Measurements from ENCODE around the gene WDR7.

Gene WDR7

DNA sequence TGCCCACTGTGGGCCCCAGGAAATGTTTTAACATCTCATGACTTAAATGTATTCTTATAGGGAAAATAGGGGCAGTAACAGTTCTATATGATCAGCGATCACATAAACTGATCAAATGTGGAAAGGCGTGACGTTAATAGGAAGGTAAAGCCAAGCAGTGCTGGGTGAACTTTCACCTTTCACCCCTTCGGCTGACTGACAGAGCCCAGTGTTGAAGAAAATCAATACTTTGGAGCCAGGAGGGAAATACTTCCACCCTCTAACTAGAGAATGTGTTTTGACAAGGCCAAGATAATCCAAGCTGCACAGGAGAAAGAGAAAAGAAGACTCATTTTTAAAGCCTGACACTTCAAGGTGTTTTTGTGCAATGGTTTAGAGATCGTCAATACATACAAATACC is 379.3 kb downstream of the WDR7 start:
- no peaks in the 10 kb centered on the region for H3K9me3 ChIP-seq (ENCODE audit: low read length)
- H3K4me2 ChIP-seq (ENCODE audit: low read length): no peak overlapping the region
- no peak overlapping the region for H3K27ac ChIP-seq (ENCODE audit: low read depth, low read length, poor library complexity, severe bottlenecking)
- H3K27me3 ChIP-seq (ENCODE audit: insufficient read depth, low read length): no peaks in the 10 kb centered on the region
- H3K36me3 ChIP-seq (ENCODE audit: insufficient read depth, low read length): no peaks in the 10 kb centered on the region
- no peaks in the 10 kb centered on the region for H4K20me1 ChIP-seq (ENCODE audit: insufficient read depth, low read length)
- H3K9me2 ChIP-seq (ENCODE audit: low read depth, low read length): no peaks in the 10 kb centered on the region
- H3K4me3 ChIP-seq (ENCODE audit: low read depth, low read length, poor library complexity, severe bottlenecking): no peak overlapping the region
- no peak overlapping the region for H2AFZ ChIP-seq (ENCODE audit: low read length)
- H3K79me2 ChIP-seq (ENCODE audit: insufficient read depth, low read length): no peaks in the 10 kb centered on the region
- TF ChIP-seq, protein P1, sequence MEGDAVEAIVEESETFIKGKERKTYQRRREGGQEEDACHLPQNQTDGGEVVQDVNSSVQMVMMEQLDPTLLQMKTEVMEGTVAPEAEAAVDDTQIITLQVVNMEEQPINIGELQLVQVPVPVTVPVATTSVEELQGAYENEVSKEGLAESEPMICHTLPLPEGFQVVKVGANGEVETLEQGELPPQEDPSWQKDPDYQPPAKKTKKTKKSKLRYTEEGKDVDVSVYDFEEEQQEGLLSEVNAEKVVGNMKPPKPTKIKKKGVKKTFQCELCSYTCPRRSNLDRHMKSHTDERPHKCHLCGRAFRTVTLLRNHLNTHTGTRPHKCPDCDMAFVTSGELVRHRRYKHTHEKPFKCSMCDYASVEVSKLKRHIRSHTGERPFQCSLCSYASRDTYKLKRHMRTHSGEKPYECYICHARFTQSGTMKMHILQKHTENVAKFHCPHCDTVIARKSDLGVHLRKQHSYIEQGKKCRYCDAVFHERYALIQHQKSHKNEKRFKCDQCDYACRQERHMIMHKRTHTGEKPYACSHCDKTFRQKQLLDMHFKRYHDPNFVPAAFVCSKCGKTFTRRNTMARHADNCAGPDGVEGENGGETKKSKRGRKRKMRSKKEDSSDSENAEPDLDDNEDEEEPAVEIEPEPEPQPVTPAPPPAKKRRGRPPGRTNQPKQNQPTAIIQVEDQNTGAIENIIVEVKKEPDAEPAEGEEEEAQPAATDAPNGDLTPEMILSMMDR (IDR thresholded peaks at IDR 0.05; ENCODE audit: low read length): no peak
- no peak for TF ChIP-seq EZH2 (IDR thresholded peaks at IDR 0.05; ENCODE audit: borderline replicate concordance, low read length)
- no peaks in the 10 kb centered on the region for H3F3A ChIP-seq (ENCODE audit: insufficient read depth, low read length)
- H3K9ac ChIP-seq (ENCODE audit: low read length): no peak overlapping the region
- H3K4me1 ChIP-seq (ENCODE audit: insufficient read depth, low read length, severe bottlenecking): no peaks in the 10 kb centered on the region

DNA sequence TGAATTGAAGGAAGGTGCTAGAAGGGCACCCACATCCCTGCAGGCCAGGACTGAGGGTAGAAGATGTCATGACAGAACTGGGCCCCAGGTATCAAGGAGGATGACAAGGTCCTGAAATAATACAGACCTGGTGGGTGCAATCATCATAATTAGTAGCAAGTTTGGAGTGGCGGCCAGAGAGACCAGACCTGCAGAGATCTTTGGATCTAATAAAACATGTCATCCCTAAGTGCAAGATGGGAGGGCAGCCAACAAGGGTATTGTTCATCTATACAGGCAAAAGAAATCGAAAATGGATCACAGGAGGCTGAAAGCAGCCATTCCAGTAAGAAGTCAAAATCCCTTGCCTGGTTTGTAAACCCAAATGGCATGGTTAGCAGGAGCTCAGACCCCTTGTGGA is 384.4 kb downstream of the WDR7 start:
- no peaks in the 10 kb centered on the region for H3K79me2 ChIP-seq (ENCODE audit: insufficient read depth, low read length)
- no peaks in the 10 kb centered on the region for H3F3A ChIP-seq (ENCODE audit: insufficient read depth, low read length)
- TF ChIP-seq, protein P1 (IDR thresholded peaks at IDR 0.05; ENCODE audit: low read length): no peak
- no peaks in the 10 kb centered on the region for H3K9me2 ChIP-seq (ENCODE audit: low read depth, low read length)
- no peak overlapping the region for H2AFZ ChIP-seq (ENCODE audit: low read length)
- H4K20me1 ChIP-seq (ENCODE audit: insufficient read depth, low read length): no peaks in the 10 kb centered on the region
- no peaks in the 10 kb centered on the region for H3K27me3 ChIP-seq (ENCODE audit: insufficient read depth, low read length)
- H3K9me3 ChIP-seq (ENCODE audit: low read length): no peaks in the 10 kb centered on the region
- no peak overlapping the region for H3K27ac ChIP-seq (ENCODE audit: low read depth, low read length, poor library complexity, severe bottlenecking)
- H3K4me2 ChIP-seq (ENCODE audit: low read length): no peak overlapping the region
- H3K9ac ChIP-seq (ENCODE audit: low read length): no peak overlapping the region
- H3K36me3 ChIP-seq (ENCODE audit: insufficient read depth, low read length): no peaks in the 10 kb centered on the region
- H3K4me3 ChIP-seq (ENCODE audit: low read depth, low read length, poor library complexity, severe bottlenecking): no peak overlapping the region
- no peaks in the 10 kb centered on the region for H3K4me1 ChIP-seq (ENCODE audit: insufficient read depth, low read length, severe bottlenecking)

DNA sequence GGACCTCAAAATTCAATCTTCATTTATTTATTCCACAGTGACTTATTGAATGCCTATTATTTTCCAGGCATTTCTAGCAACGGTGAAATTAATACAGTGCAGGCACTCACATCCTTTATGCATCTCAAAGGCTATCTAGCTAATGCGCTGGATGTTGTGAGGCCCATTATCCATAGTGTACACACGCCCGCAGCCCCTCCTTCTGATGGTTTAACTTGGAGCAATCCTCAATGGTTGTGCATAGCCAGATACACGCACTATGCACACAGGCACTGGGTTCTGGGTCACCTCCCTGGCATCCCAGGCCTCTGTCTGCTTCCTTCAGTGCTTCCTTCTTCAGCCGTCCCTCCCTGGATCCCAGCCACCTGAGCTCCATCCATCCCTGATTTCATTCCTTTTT is 387.2 kb downstream of the WDR7 start:
- no peak overlapping the region for H3K4me2 ChIP-seq (ENCODE audit: low read length)
- no peaks in the 10 kb centered on the region for H3K36me3 ChIP-seq (ENCODE audit: insufficient read depth, low read length)
- H4K20me1 ChIP-seq (ENCODE audit: insufficient read depth, low read length): no peaks in the 10 kb centered on the region
- no peaks in the 10 kb centered on the region for H3K9me2 ChIP-seq (ENCODE audit: low read depth, low read length)
- no peaks in the 10 kb centered on the region for H3K79me2 ChIP-seq (ENCODE audit: insufficient read depth, low read length)
- H3K4me3 ChIP-seq (ENCODE audit: low read depth, low read length, poor library complexity, severe bottlenecking): no peak overlapping the region
- no peaks in the 10 kb centered on the region for H3K27me3 ChIP-seq (ENCODE audit: insufficient read depth, low read length)
- no peak for TF ChIP-seq EZH2 (IDR thresholded peaks at IDR 0.05; ENCODE audit: borderline replicate concordance, low read length)
- TF ChIP-seq, protein P1 (IDR thresholded peaks at IDR 0.05; ENCODE audit: low read length): no peak
- no peaks in the 10 kb centered on the region for H3K9me3 ChIP-seq (ENCODE audit: low read length)
- H2AFZ ChIP-seq (ENCODE audit: low read length): no peak overlapping the region
- H3K4me1 ChIP-seq (ENCODE audit: insufficient read depth, low read length, severe bottlenecking): no peaks in the 10 kb centered on the region
- H3K9ac ChIP-seq (ENCODE audit: low read length): no peak overlapping the region
- no peaks in the 10 kb centered on the region for H3F3A ChIP-seq (ENCODE audit: insufficient read depth, low read length)
- H3K27ac ChIP-seq (ENCODE audit: low read depth, low read length, poor library complexity, severe bottlenecking): no peak overlapping the region

Data from OCI-LY1 (cell line).